GM21576 (cell line): ENCODE measurements around the gene NLGN3.
A peak's percentile ranks its signal among the peaks of the same experiment; 100 is the strongest.

Experiments
- ATAC-seq: cut with Tn5 transposase; IDR thresholded peaks from one replicate; pipeline ENCODE4 v1.9.1; 2021; ENCODE audit warnings: mild to moderate bottlenecking, moderate library complexity; ENCODE audit not compliant: unreplicated experiment

The NLGN3 gene

GRCh38 chrX:71118032-71118984, 26.3 kb upstream of the NLGN3 start, which contains the start of gene MED12:
TSS of gene MED12 (plus strand) at chrX:71118596. CDS start at chrX:71118755, 159 bp downstream.
- peak; percentile 90 for ATAC-seq

GRCh38 chrX:71118985-71119535, 25.6 kb upstream of the NLGN3 start:
- ATAC-seq, result no peak

- ATAC-seq, result no peak
Observed at GRCh38 chrX:71128166-71128833, 16.3 kb upstream of the NLGN3 start.

- peak; percentile 86 for ATAC-seq
Observed at GRCh38 chrX:71128915-71129765, 15.5 kb upstream of the NLGN3 start.

GRCh38 chrX:71131510-71131909, 13.1 kb upstream of the NLGN3 start:
- no peak for ATAC-seq

- no peak for ATAC-seq
Observed at GRCh38 chrX:71140440-71140839, 4.2 kb upstream of the NLGN3 start.

GRCh38 chrX:71143508-71143907, 1.1 kb upstream of the NLGN3 start:
- no peak for ATAC-seq

GRCh38 chrX:71147496-71148277, 3.0 kb downstream of the NLGN3 start:
- ATAC-seq, result no peak

- no peak for ATAC-seq
Observed at GRCh38 chrX:71148278-71148663, 3.6 kb downstream of the NLGN3 start.

GRCh38 chrX:71151366-71151765, 6.7 kb downstream of the NLGN3 start:
- ATAC-seq, result no peak

- ATAC-seq, result no peak
Observed at GRCh38 chrX:71154196-71154595, 9.6 kb downstream of the NLGN3 start.

GRCh38 chrX:71154641-71155040, 10.0 kb downstream of the NLGN3 start:
- ATAC-seq, result no peak

- no peak for ATAC-seq
Observed at GRCh38 chrX:71158603-71159002, 14.0 kb downstream of the NLGN3 start.

GRCh38 chrX:71159335-71159734, 14.7 kb downstream of the NLGN3 start:
- ATAC-seq, result no peak

GRCh38 chrX:71160475-71160874, 15.8 kb downstream of the NLGN3 start:
- ATAC-seq, result no peak

- no peak for ATAC-seq
Observed at GRCh38 chrX:71162981-71163380, 18.3 kb downstream of the NLGN3 start.

- ATAC-seq, result no peak
Observed at GRCh38 chrX:71164071-71164470, 19.4 kb downstream of the NLGN3 start.

- no peak for ATAC-seq
Observed at GRCh38 chrX:71166461-71166860, 21.8 kb downstream of the NLGN3 start.

- ATAC-seq, result no peak
Observed at GRCh38 chrX:71167031-71167781, 22.6 kb downstream of the NLGN3 start.
